Activated CD4-positive, alpha-beta T cell treated with anti-CD3 and anti-CD28 coated beads for 36 hours (primary cell): ENCODE measurements around the gene LONRF2. TPM values are rescaled to one million over a fixed set of nuclear protein-coding genes. Genes with fewer than 3 reads are reported as not detected.
"Not testable (repeated sequence)": the region's sequence is repeated elsewhere in the genome, so short reads cannot be mapped to it uniquely, and the experiment has no call there.

Experiments used
- ATAC-seq: fragments of 200-7000 bp; cut with Tn5 transposase; one replicate; pipeline ENCODE4 v1.10.0; 2021; ENCODE audit warnings: mild to moderate bottlenecking, moderate library complexity
- CTCF ChIA-PET: fragments of 350-600 bp; sonication (Branson Sonifier 250); formaldehyde crosslinking; loops from one replicate; lab custom pipeline; 2021; ENCODE audit warnings: antibody characterized with exemption; lab: Charles Lee
- POLR2A ChIA-PET: fragments of 350-600 bp; sonication (Branson Sonifier 250); formaldehyde crosslinking; loops from one replicate; lab custom pipeline; 2021; ENCODE audit warnings: antibody characterized with exemption, inconsistent platforms; lab: Charles Lee
- DNase-seq: peaks from one replicate; pipeline ENCODE4 v3.0.0-alpha.2; 2020
- H3K27ac Mint-ChIP-seq: one replicate; pipeline ENCODE4 v1.8.0; 2021; ENCODE audit warnings: mixed read lengths
- H3K27me3 Mint-ChIP-seq: one replicate; pipeline ENCODE4 v1.8.0; 2021; ENCODE audit warnings: mixed read lengths
- H3K36me3 Mint-ChIP-seq: one replicate; pipeline ENCODE4 v1.8.0; 2021; ENCODE audit warnings: low read depth, mixed read lengths
- H3K4me1 Mint-ChIP-seq: one replicate; pipeline ENCODE4 v1.8.0; 2021; ENCODE audit warnings: mixed read lengths
- H3K4me3 Mint-ChIP-seq: one replicate; pipeline ENCODE4 v1.8.0; 2021; ENCODE audit warnings: mild to moderate bottlenecking, moderate library complexity, mixed read lengths
- H3K9me3 Mint-ChIP-seq: one replicate; pipeline ENCODE4 v1.8.0; 2021; ENCODE audit warnings: low read depth, mixed read lengths
- intact Hi-C, 2 experiments: fragments of 100-400 bp; cut with DNase I in 1 of 2; cut with micrococcal nuclease in 1 of 2; formaldehyde crosslinking; loops; one replicate each; pipeline versions ENCODE4 v1.14.2 to v1.15.1; 2022 to 2024; cut with DNase I, micrococcal nuclease
- total RNA-seq, 2 experiments: library from RNA; stranded (reverse); gene quantifications; one replicate each; pipeline ENCODE4 v1.2.3, GENCODE V29; 2021

LONRF2 gene
- total RNA-seq, 2 experiments from 2014 or later: 0.02 to 0.04 TPM

DNA sequence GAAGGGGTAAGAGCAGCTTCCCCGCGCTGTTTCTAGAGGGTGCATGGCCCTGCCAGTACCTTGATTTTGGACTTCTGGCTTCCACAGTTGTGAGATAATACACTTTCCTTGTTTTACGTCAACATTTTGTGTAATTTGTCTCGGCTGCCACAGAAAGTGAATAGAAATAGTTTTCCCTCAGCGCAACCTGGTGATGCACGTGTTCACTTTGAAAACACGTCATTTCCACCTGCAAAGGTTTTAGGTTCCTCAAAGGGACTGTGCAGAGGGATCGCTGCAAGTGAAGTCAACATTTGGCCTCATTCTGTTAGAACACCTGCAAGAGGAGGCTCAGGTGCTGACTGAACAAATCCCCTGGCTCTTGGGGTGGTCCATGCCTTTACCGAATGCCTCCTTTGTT lies 71.7 kb downstream of the LONRF2 start:
- no peak overlapping the region for H3K4me3 Mint-ChIP-seq
- no peak for DNase-seq
- H3K27me3 Mint-ChIP-seq: peaks cover 3% of the 10 kb centered on the region
- CTCF ChIA-PET: interaction anchor here (0.8 to 1.3 kb wide), 2 partner anchors 71 to 130 kb away, joined by 5 read pairs; no protein-coding TSS in a partner anchor
- no peaks in the 10 kb centered on the region for H3K36me3 Mint-ChIP-seq
- H3K9me3 Mint-ChIP-seq: no peaks in the 10 kb centered on the region
- no peaks in the 10 kb centered on the region for H3K4me1 Mint-ChIP-seq
- no peak for ATAC-seq
- POLR2A ChIA-PET: no interaction called here
- H3K27ac Mint-ChIP-seq: no peak overlapping the region
- intact Hi-C loops: no loop called here

DNA sequence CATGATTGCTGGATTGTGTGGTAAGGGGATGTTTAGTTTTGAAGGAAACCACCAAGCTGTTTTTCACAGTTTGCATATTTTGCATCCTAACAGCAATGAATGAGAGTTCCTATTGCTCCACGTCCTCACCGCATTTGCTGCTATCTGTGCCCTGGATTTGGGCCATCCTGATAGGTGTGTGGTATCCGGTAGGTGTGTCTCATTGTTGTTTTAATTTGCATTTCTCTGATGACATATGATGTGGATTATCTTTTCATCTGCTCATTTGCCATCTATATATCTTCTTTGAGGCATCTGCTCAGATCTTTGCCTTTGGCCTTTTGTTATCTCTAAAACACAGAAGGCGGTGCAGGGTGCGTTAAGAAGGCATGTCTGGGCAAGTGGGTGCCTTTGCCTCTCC lies 73.3 kb downstream of the LONRF2 start:
- DNase-seq (no peak), ATAC-seq (no peak)
- ChIA-PET CTCF (interaction anchor here (1.2 kb wide), 1 partner anchor 14 kb away, joined by 5 read pairs; no protein-coding TSS in a partner anchor), POLR2A (no interaction called here)
- H3K27ac Mint-ChIP-seq: no peak overlapping the region
- no peaks in the 10 kb centered on the region for H3K36me3 Mint-ChIP-seq
- no peaks in the 10 kb centered on the region for H3K9me3 Mint-ChIP-seq
- intact Hi-C loops: loop anchor here in 1 of 2 experiments (10.0 kb wide), 1 partner anchor 524 kb away; no protein-coding TSS in a partner anchor
- H3K4me1 Mint-ChIP-seq: no peaks in the 10 kb centered on the region
- no peak overlapping the region for H3K4me3 Mint-ChIP-seq
- peaks cover 3% of the 10 kb centered on the region for H3K27me3 Mint-ChIP-seq

DNA sequence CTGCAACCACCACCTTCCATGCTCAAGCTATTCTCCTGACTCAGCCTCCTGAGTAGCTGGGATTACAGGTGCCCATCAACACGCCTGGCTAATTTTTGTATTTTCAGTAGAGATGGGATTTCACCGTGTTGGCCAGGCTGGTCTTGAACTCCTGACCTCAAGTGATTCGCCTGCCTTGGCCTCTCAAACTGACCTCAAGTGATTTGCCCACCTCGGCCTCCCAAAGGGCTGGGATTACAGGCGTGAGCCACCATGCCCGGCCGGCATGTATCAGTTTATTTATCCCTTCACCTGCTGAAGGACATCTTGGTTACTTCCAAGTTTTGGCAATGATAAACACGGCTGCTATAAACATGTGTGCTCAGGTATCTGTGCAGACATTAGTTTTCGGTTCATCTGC lies 73.7 kb downstream of the LONRF2 start:
- H3K9me3 Mint-ChIP-seq, POLR2A ChIA-PET, DNase-seq, H3K4me3 Mint-ChIP-seq, H3K27me3 Mint-ChIP-seq, H3K27ac Mint-ChIP-seq, ATAC-seq, H3K36me3 Mint-ChIP-seq, H3K4me1 Mint-ChIP-seq: not testable (repeated sequence)
- CTCF ChIA-PET: interaction anchor here (0.7 kb wide), 1 partner anchor 689 kb away, joined by 3 read pairs; no protein-coding TSS in a partner anchor
- intact Hi-C loops: loop anchor here in 1 of 2 experiments (10.0 kb wide), 1 partner anchor 524 kb away; no protein-coding TSS in a partner anchor

DNA sequence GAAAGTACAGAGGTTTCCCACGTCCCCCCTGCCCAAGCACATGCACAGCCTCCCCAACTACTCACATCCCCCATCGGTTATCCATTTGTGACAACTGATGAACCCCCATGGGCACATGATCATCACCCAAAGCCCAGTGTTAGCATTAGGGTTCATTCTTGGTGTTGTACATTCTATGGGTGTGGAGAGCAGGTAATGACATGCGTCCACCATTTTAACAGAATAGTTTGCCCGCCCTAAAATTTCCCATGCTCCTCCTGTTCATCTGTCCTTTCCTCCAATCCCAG lies 74.3 kb downstream of the LONRF2 start:
- H3K27ac Mint-ChIP-seq: no peak overlapping the region
- H3K27me3 Mint-ChIP-seq: peaks cover 3% of the 10 kb centered on the region
- DNase-seq (no peak), ATAC-seq (no peak)
- no peaks in the 10 kb centered on the region for H3K36me3 Mint-ChIP-seq
- intact Hi-C loops: loop anchor here in 1 of 2 experiments (10.0 kb wide), 1 partner anchor 523 kb away; no protein-coding TSS in a partner anchor
- no peaks in the 10 kb centered on the region for H3K4me1 Mint-ChIP-seq
- H3K9me3 Mint-ChIP-seq: no peaks in the 10 kb centered on the region
- H3K4me3 Mint-ChIP-seq: no peak overlapping the region
- ChIA-PET CTCF (interaction anchor here (0.7 to 1.1 kb wide), 2 partner anchors 689 to 691 kb away, joined by 3 read pairs; no protein-coding TSS in a partner anchor), POLR2A (no interaction called here)

DNA sequence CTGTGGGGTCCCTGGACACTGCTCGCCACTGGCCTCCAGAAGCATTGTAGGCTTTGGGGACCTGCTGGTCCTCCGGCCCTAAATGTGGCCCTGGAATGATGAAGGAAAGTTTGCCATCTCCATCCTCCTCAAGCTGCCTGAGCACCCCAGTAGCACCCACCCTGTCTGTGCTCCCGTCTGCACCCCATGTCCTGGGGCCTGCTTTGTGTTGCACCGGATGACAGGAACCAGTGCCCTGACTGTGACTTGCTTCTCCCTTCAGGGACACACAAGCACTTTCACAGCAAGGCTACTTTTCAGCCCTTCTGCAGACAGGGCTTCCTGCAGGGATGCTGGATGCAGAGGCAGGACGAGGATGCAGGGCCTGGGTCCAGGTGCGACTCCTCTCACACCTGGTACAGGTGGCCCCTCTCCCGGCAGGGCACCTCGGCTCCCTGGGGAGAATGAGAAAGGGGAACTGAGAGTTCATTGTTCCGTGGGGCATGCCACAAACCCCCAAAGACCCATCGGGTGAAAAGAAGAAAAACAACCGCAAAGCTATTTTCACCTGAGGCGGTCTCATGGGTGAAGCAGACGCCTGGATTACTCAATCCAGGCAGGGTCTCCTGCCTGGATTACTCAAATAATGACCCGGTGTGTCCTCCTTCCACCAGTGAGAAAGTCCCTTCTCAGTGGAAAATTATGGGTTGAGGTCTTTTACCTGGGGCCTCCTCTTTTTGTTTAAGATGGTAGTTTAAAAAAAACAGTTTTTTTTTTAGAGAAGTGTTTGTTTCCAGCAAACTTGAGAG lies 74.9 kb downstream of the LONRF2 start:
- intact Hi-C loops: loop anchor here in 1 of 2 experiments (10.0 kb wide), 1 partner anchor 523 kb away; no protein-coding TSS in a partner anchor
- no peak overlapping the region for H3K4me3 Mint-ChIP-seq
- ChIA-PET CTCF (interaction anchor here (1.1 to 1.9 kb wide), 4 partner anchors 15 to 691 kb away, joined by 3 to 10 read pairs (median 3); no protein-coding TSS in a partner anchor), POLR2A (no interaction called here)
- H3K4me1 Mint-ChIP-seq: no peaks in the 10 kb centered on the region
- DNase-seq: no peak
- peaks cover 3% of the 10 kb centered on the region for H3K27me3 Mint-ChIP-seq
- H3K36me3 Mint-ChIP-seq: no peaks in the 10 kb centered on the region
- no peak overlapping the region for H3K27ac Mint-ChIP-seq
- no peak for ATAC-seq
- no peaks in the 10 kb centered on the region for H3K9me3 Mint-ChIP-seq

DNA sequence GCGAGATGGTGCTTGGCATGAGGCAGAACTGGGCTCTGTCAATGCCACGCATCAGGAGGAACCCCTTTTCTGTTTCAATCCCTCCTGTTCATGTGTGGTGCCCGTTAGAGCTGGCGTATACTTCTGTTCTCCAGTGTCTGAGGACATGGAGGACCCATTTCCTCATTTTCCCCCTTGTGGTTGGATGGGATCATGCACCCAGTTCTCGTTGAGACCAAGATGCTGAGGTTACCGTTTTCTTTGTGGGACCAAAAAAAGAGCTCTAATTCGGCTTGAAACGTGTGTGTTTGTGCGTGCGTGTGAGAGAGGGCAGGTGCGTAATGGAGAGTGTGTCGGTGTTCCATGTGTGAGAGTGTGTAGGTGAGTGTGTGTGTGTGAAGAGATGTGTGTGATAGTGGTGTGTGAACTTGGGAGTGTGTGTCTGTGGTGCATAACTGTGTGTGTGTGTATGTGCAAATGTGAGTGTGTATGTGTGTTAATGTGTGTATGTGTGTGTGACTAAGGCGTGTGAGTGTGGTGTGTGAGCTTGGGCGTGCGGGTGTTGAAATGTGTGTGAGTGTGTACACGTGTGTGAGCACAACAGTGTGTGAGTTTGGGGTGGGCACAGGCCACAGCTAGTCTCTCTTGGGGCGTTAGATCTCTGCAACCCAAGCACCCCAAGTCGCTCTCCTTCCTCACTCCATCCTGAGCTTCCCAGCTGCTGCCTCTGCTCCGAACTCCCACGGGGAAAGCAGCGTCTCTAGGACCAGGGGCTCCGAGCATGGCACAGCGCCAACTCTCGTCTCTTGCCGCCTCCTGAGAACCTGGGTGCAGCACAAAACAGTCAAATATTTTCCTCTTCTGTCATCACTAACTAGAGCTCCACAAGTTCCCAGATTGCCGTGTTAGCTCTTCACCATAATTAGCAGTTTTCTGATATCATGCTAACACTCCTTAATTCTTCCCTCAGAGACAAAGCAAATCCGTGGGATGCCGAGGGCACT lies 75.8 kb downstream of the LONRF2 start:
- H3K27ac Mint-ChIP-seq: no peak overlapping the region
- ChIA-PET POLR2A (no interaction called here), CTCF (interaction anchor here (0.9 to 2.8 kb wide), 13 partner anchors 9 to 689 kb away, joined by 3 to 18 read pairs (median 3); no protein-coding TSS in a partner anchor)
- peak; percentile 39 for DNase-seq
- no peaks in the 10 kb centered on the region for H3K4me1 Mint-ChIP-seq
- no peak for ATAC-seq
- no peaks in the 10 kb centered on the region for H3K36me3 Mint-ChIP-seq
- intact Hi-C loops: loop anchor here in 1 of 2 experiments (10.0 kb wide), 1 partner anchor 522 kb away; no protein-coding TSS in a partner anchor
- peaks cover 3% of the 10 kb centered on the region for H3K27me3 Mint-ChIP-seq
- no peak overlapping the region for H3K4me3 Mint-ChIP-seq
- no peaks in the 10 kb centered on the region for H3K9me3 Mint-ChIP-seq

DNA sequence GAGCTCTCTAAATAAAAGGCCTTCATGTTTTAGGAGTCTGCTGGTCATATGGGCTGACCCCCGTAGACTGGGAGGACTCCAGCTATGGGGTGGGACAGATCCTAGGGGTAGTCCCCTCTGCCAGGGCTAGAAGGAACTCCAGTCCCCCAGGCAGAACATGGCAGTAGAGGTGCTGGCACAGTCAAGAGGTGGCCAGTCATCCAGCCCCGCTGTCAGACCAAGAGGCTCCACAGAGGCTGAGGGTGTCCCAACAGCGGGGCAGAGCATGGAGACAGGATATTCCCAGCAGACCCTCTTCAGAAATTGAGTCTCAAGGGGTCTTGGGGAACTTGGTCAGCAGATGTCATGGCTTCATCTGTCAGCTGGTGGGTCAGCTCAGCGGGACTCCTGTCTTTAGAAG lies 76.6 kb downstream of the LONRF2 start:
- ChIA-PET CTCF (interaction anchor here (0.7 to 2.8 kb wide), 14 partner anchors 8 to 688 kb away, joined by 3 to 18 read pairs (median 4); no protein-coding TSS in a partner anchor), POLR2A (no interaction called here)
- no peaks in the 10 kb centered on the region for H3K4me1 Mint-ChIP-seq
- ATAC-seq (no peak), DNase-seq (no peak)
- no peaks in the 10 kb centered on the region for H3K9me3 Mint-ChIP-seq
- intact Hi-C loops: loop anchor here in 1 of 2 experiments (10.0 kb wide), 1 partner anchor 521 kb away; no protein-coding TSS in a partner anchor
- H3K27ac Mint-ChIP-seq: no peak overlapping the region
- peaks cover 3% of the 10 kb centered on the region for H3K27me3 Mint-ChIP-seq
- H3K4me3 Mint-ChIP-seq: no peak overlapping the region
- no peaks in the 10 kb centered on the region for H3K36me3 Mint-ChIP-seq

DNA sequence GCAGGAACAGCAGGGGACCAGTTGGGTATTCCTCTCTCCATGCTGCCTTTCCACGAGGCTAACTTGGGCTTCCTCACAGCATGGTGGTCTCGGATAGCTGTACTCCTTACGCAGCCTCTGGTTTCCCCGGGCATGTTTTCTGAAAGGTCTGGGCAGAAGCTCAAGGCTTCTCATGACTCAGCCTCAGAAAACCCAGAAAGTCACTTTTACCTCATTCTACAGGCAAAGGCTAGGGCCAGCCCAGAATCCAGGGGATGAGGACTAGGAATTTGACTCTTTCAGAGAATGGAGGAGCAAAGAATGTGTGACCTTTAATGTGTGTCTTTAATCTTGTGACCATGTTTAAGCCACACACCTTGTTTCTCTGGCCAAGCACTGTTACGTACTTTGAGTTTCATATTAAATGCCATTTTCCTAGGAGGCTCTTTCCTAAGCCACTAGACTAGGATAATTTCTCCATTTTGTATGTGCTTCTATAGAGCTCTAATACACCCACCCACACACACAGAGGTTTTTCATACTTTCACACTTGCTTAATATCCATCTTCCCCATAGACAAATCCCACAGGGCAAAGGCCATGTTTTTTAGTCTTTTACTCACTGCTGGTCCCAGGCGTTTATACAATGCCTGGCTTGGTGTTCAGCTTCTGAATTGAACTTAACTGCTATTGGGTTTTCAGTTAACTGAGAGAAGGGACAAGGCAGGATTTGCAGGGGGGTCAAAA lies 77.3 kb downstream of the LONRF2 start:
- Mint-ChIP-seq H3K9me3 (no peaks in the 10 kb centered on the region), H3K27me3 (peaks cover 3% of the 10 kb centered on the region), H3K36me3 (no peaks in the 10 kb centered on the region), H3K4me3 (no peak overlapping the region), H3K4me1 (no peaks in the 10 kb centered on the region), H3K27ac (no peak overlapping the region)
- ChIA-PET POLR2A (no interaction called here), CTCF (interaction anchor here (0.7 to 2.8 kb wide), 9 partner anchors 8 to 687 kb away, joined by 3 to 18 read pairs (median 5); no protein-coding TSS in a partner anchor)
- no peak for ATAC-seq
- no peak for DNase-seq
- intact Hi-C loops: loop anchor here in 1 of 2 experiments (5.0 to 10.0 kb wide), 2 partner anchors 133 to 520 kb away; no protein-coding TSS in a partner anchor

DNA sequence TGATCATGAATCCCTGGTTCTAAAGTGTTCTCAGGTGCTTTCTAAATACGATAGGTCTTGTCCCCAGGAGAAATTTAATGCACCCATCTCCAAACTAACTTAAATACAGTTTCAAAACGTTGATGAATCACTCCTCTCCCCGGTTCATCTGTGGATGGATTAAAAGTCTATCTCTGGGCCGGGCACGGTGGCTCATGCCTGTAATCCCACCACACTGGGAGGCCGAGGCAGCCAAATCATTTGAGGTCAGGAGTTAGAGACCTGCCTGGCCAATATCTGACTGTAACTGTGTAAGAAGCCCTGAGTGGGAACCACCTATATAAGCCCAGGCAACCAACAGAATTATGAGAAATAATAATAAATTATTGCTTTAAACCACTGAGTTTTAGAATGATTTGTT lies 78.7 kb downstream of the LONRF2 start:
- Mint-ChIP-seq H3K36me3 (no peaks in the 10 kb centered on the region), H3K4me3 (no peak overlapping the region), H3K27me3 (peaks cover 3% of the 10 kb centered on the region), H3K4me1 (no peaks in the 10 kb centered on the region), H3K27ac (no peak overlapping the region), H3K9me3 (no peaks in the 10 kb centered on the region)
- ChIA-PET POLR2A (no interaction called here), CTCF (interaction anchor here (0.7 to 1.0 kb wide), 2 partner anchors 269 to 755 kb away, joined by 3 read pairs; no protein-coding TSS in a partner anchor)
- ATAC-seq (no peak), DNase-seq (no peak)
- intact Hi-C loops: loop anchor here (1.0 to 10.0 kb wide), 5 partner anchors 131 to 684 kb away; no protein-coding TSS in a partner anchor

DNA sequence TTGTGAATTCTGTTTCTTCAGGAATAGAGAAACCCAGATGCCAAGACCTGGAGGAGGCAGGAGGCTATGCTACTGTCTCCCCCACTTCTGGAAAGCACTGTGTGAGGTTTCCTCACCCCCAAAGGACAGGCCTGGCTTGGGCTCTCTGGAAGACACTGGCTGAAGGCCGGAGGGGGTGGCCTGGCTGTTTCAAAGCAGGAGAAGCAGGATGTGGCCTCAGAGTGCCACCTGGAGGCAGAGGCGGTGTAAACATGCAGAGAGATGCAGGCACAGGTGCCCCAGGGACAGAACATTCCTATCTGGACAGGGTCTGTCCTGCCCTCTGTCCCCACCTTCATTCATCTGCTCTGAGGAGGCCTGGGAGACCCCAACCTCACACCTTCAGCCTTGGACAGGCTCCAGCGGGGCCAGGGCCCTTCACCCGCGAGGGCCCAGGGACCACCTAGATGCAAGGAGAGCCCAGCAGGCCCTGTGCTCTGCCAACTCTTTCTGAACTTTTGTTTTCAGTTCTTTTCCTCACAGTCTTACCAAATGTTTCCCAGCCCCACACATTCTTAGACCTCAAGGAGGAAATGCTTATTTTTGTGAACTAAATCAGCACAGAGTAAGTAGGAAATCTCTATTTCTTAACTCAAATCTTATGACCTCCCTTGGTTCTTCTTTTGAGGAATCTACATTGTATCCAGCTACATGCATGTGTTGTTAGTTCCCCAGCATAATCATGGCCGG lies 79.2 kb downstream of the LONRF2 start:
- CTCF ChIA-PET: interaction anchor here (0.7 to 2.4 kb wide), 3 partner anchors 268 to 754 kb away, joined by 3 to 18 read pairs (median 3); no protein-coding TSS in a partner anchor
- Mint-ChIP-seq H3K27me3 (peaks cover 3% of the 10 kb centered on the region), H3K36me3 (no peaks in the 10 kb centered on the region), H3K4me3 (no peak overlapping the region), H3K4me1 (no peaks in the 10 kb centered on the region), H3K9me3 (no peaks in the 10 kb centered on the region), H3K27ac (no peak overlapping the region)
- POLR2A ChIA-PET: no interaction called here
- intact Hi-C loops: loop anchor here (1.0 to 10.0 kb wide), 5 partner anchors 131 to 684 kb away; no protein-coding TSS in a partner anchor
- ATAC-seq (peak; percentile 51), DNase-seq (peak; percentile 79)
